GM18907 (cell line): ENCODE measurements around the gene PCGF1.

Source experiments
- ATAC-seq: cut with Tn5 transposase; IDR thresholded peaks from one replicate; pipeline ENCODE4 v1.9.1; 2021; ENCODE audit warnings: mild to moderate bottlenecking, moderate library complexity; ENCODE audit not compliant: unreplicated experiment

The PCGF1 gene

GRCh38 chr2:74537140-74537539 lies 29.6 kb upstream of the PCGF1 start:
- no peak for ATAC-seq

GRCh38 chr2:74536166-74536950 lies 28.9 kb upstream of the PCGF1 start:
- no peak for ATAC-seq

GRCh38 chr2:74535440-74535965 lies 28.0 kb upstream of the PCGF1 start:
- ATAC-seq: no peak

GRCh38 chr2:74534411-74534810 lies 26.9 kb upstream of the PCGF1 start:
- ATAC-seq: no peak

GRCh38 chr2:74533464-74533863 lies 26.0 kb upstream of the PCGF1 start:
- ATAC-seq: no peak

GRCh38 chr2:74532222-74532621 lies 24.7 kb upstream of the PCGF1 start:
- no peak for ATAC-seq

- ATAC-seq: no peak
Measured at GRCh38 chr2:74531666-74532065, 24.2 kb upstream of the PCGF1 start.

GRCh38 chr2:74530239-74531187 lies 23.0 kb upstream of the PCGF1 start:
- peak; percentile 44 for ATAC-seq

- ATAC-seq: peak; percentile 79
Measured at GRCh38 chr2:74529357-74530238, 22.1 kb upstream of the PCGF1 start, which contains the start of the genes AUP1 and HTRA2. AUP1 (minus strand) TSS chr2:74529706; CDS start chr2:74529629, 77 bp downstream. HTRA2 (plus strand) TSS chr2:74529933; CDS start chr2:74530007, 74 bp downstream.

- peak; percentile 14 for ATAC-seq
Measured at GRCh38 chr2:74528600-74529356, 21.3 kb upstream of the PCGF1 start.

GRCh38 chr2:74527741-74528140 lies 20.2 kb upstream of the PCGF1 start:
- ATAC-seq: no peak

- ATAC-seq: no peak
Measured at GRCh38 chr2:74526649-74527230, 19.2 kb upstream of the PCGF1 start.

- ATAC-seq: no peak
Measured at GRCh38 chr2:74525717-74526648, 18.5 kb upstream of the PCGF1 start, which contains the start of gene DQX1. DQX1 (minus strand) TSS chr2:74526231; CDS start chr2:74525729, 502 bp downstream.

- no peak for ATAC-seq
Measured at GRCh38 chr2:74524955-74525716, 17.6 kb upstream of the PCGF1 start.

- no peak for ATAC-seq
Measured at GRCh38 chr2:74524005-74524404, 16.5 kb upstream of the PCGF1 start.

- no peak for ATAC-seq
Measured at GRCh38 chr2:74522516-74522915, 15.0 kb upstream of the PCGF1 start.

- no peak for ATAC-seq
Measured at GRCh38 chr2:74516650-74517049, 9.2 kb upstream of the PCGF1 start.
